Stomach (tissue), 19 donors: ENCODE measurements around the gene FGF12. TPM values are rescaled to one million over a fixed set of nuclear protein-coding genes. Genes with fewer than 3 reads are reported as not detected.
"Not testable (repeated sequence)": the region's sequence is repeated elsewhere in the genome, so short reads cannot be mapped to it uniquely, and the experiment has no call there.

Source experiments
- DNase-seq, 2 donors: peaks; one replicate each; pipeline versions ENCODE4 v3.0.0 to v3.0.0-alpha.2; 2013 to 2019
- H3K27ac ChIP-seq, 5 donors: fragments of 200-600 bp in 4 of 5; sonication (generic) in 4 of 5; one replicate each; pipeline ENCODE4 v1.5.1; 2013 to 2019; ENCODE audit warnings: mild to moderate bottlenecking in 1 of 5, moderate library complexity in 1 of 5
- H3K27me3 ChIP-seq, 3 donors: fragments of 200-600 bp; sonication (generic); one replicate each; pipeline ENCODE4 v1.5.1; 2017 to 2019; ENCODE audit warnings: mixed run types in 1 of 3
- H3K36me3 ChIP-seq, 4 donors: fragments of 200-600 bp; sonication (generic); 1 replicate in 3 of 4; 2 replicates in 1 of 4; pipeline ENCODE4 v1.5.1; 2016 to 2019
- H3K4me1 ChIP-seq, 4 donors: fragments of 200-600 bp; sonication (generic); one replicate each; pipeline ENCODE4 v1.5.1; 2016 to 2019
- H3K4me3 ChIP-seq, 4 donors: fragments of 200-600 bp; sonication (generic) in 3 of 4; one replicate each; pipeline ENCODE4 v1.5.1; 2016 to 2019; ENCODE audit warnings: mild to moderate bottlenecking in 1 of 4
- H3K9me3 ChIP-seq, 4 donors: fragments of 200-600 bp; sonication (generic); one replicate each; pipeline ENCODE4 v1.5.1; 2016 to 2019
- EP300 ChIP-seq: sonication (generic); formaldehyde crosslinking; IDR thresholded peaks from one replicate; pipeline ENCODE4 v1.6.1; 2017; ENCODE audit warnings: antibody characterized with exemption
- POLR2A ChIP-seq, 4 donors: fragments of 450-650 bp; IDR thresholded peaks; one replicate each; pipeline ENCODE4 v1.6.1; 2016; ENCODE audit warnings: antibody characterized with exemption in 4 of 4, control low read depth in 2 of 4, mild to moderate bottlenecking in 1 of 4, moderate library complexity in 1 of 4
- POLR2AphosphoS5 ChIP-seq, 3 donors: sonication (generic); formaldehyde crosslinking; IDR thresholded peaks; one replicate each; pipeline ENCODE4 v1.6.1; 2016; ENCODE audit warnings: antibody characterized with exemption in 3 of 3
- WGBS, 5 donors: extraction: QIAGEN DNeasy Blood & Tissue Kit in 3 of 5; methylation state at CpG; one replicate each; pipeline versions ENCODE4 v1.1.5 to v1.1.7; 2013 to 2018; 5-methylcytosine and 5-hydroxymethylcytosine counted together
- intact Hi-C: fragments of 100-400 bp; cut with DNase I; formaldehyde crosslinking; loops from one replicate; pipeline ENCODE4 v1.15.1; 2023; ENCODE audit warnings: low total_unique reads
- long read RNA-seq, 10 donors: transcript quantifications; one replicate each; lab custom pipeline, GENCODE V29; 2026
- polyA plus RNA-seq, 3 donors: library from polyadenylated mRNA; stranded (reverse); fragments of 200-250 nt; gene quantifications; one replicate each; pipeline ENCODE4 v1.2.3, GENCODE V29; 2013
- total RNA-seq, 5 donors: library from RNA; depleted of rRNA; stranded (reverse); fragments of >200 nt; gene quantifications; one replicate each; pipeline versions ENCODE4 v1.1.0 to v1.2.3, GENCODE V29; 2014 to 2016
- TF ChIP-seq, protein P1 (sequence below), 7 experiments: fragments of 450-650 bp in 4 of 7; fragments of 200-600 bp in 3 of 7; sonication (generic) in 3 of 7; IDR thresholded peaks; one replicate each; pipeline ENCODE4 v1.5.1; 2016 to 2019; ENCODE audit warnings: antibody characterized with exemption in 7 of 7, control low read depth in 2 of 7, mild to moderate bottlenecking in 1 of 7
- donor health status: healthy with polysubstance abuse.
- donor health status: Bipolar disorder and iron deficiency.
- donor health status: healthy.

FGF12 gene
- total RNA-seq (1 to 10 TPM in 1 of 5 donors, under 1 TPM in 3, not detected in 1; 0.45 to 2.0 (median 0.87) TPM), polyA plus RNA-seq (1 to 10 TPM in 2 of 3 donors, under 1 TPM in 1; 0.88 to 5.0 (median 1.6) TPM)
- long read RNA-seq, donor 1: 0 reads
- long read RNA-seq, donor 2, partial matches to known transcripts: 0 of 2 reads
- long read RNA-seq, donor 2, other reads (novel, unspliced or antisense): 0 of 2 reads
- long read RNA-seq, donor 3: 0 reads
- long read RNA-seq, donor 4: 0 reads
- long read RNA-seq, donor 5, partial matches to known transcripts: 0 of 4 reads
- long read RNA-seq, donor 5, other reads (novel, unspliced or antisense): 0 of 4 reads
- long read RNA-seq, donor 6: 0 reads
- long read RNA-seq, donor 7: 0 reads
- long read RNA-seq, donor 8: 0 reads
- long read RNA-seq, donor 9: 0 reads
- long read RNA-seq, donor 10: 0 reads

DNA sequence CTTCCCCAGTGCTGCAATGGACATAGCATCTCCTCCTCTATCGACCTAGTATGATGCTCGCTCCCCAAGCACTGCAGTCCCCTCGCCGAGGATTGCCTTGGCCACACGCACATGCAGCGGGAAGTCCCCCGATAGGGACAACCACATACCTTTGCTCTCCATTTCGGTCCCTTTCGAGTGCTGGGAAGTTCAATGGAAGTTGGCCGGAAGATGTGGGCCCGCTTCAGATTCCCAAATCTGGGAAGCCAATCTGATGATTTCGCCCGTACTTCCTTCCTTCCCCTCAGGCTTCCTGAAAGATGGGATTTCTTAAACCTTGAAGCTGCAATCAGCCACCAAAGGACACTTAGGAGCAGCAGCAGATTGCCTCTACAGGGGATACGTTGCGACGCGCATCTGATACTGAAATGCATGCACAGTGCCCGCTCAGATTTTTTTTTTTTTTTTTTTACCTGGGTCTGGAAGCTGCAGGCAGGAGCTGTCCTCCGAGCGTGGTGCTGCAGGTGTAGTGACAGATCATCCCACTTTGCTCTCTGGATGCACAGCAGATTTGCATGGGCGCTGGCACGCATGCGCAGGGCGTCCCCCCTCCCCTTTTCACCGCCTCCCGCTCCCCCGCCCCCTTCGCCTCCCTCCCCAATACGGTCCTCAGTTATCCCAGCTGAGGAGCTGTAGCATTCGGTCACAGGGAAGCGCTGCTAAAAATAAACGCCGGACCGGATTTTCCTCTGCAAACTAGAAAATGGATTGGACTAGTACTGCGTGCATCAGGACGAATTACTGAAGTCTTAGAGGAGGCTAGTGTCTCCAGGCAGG lies at the start of gene FGF12:
Gene FGF12, minus strand, starts transcription at position 510 of the 816 bp plus-strand sequence.
- Histone ChIP-seq H3K9me3 (no peaks in the 10 kb centered on the region), H3K27me3 (peaks cover 0 to 5% (median 0%) of the 10 kb centered on the region in 3 donors), H3K4me3 (peak within 1 kb of the TSS; percentile 20 to 37 (median 30)), H3K27ac (no peak within 1 kb of the TSS), H3K4me1 (peaks cover 5 to 17% (median 14%) of the 10 kb centered on the region in 4 donors), H3K36me3 (no peaks in the 10 kb centered on the region)
- TF ChIP-seq POLR2AphosphoS5 (IDR thresholded peaks at IDR 0.05) (no peak), EP300 (no peak), POLR2A (IDR thresholded peaks at IDR 0.05) (no peak)
- TF ChIP-seq, protein P1, sequence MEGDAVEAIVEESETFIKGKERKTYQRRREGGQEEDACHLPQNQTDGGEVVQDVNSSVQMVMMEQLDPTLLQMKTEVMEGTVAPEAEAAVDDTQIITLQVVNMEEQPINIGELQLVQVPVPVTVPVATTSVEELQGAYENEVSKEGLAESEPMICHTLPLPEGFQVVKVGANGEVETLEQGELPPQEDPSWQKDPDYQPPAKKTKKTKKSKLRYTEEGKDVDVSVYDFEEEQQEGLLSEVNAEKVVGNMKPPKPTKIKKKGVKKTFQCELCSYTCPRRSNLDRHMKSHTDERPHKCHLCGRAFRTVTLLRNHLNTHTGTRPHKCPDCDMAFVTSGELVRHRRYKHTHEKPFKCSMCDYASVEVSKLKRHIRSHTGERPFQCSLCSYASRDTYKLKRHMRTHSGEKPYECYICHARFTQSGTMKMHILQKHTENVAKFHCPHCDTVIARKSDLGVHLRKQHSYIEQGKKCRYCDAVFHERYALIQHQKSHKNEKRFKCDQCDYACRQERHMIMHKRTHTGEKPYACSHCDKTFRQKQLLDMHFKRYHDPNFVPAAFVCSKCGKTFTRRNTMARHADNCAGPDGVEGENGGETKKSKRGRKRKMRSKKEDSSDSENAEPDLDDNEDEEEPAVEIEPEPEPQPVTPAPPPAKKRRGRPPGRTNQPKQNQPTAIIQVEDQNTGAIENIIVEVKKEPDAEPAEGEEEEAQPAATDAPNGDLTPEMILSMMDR (IDR thresholded peaks at IDR 0.05): no peak
- WGBS, 5 donors: 4 to 5% (median 5%) methylated on average over 34 to 36 of the region's 36 CpGs
- intact Hi-C loops: no loop called here
- peak; percentile 55 to 90 for DNase-seq

DNA sequence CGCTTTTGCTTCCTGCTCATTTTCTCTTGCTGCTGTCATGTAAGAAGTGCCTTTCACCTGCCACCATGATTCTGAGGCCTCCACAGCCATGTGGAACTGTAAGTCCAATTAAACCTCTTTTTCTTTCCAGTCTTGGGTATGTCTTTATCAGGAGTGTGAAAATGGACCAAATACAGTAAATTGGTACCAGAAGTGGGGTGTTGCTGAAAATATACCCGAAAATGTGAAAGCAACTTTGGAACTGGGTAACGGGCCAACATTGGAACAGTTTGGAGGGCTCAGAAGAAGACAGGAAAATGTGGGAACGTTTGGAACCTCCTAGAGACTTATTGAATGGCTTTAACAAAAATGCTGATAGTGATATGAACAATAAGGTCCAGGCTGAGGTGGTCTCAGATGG lies 47.0 kb upstream of the FGF12 start:
- H3K4me3 ChIP-seq, H3K36me3 ChIP-seq, intact Hi-C loops, H3K27ac ChIP-seq, H3K27me3 ChIP-seq, DNase-seq, H3K4me1 ChIP-seq: not testable (repeated sequence)
- WGBS, 5 donors: 69 to 77% (median 72%) methylated on average over 4 of the region's 4 CpGs
- peaks cover 0 to 17% (median 15%) of the 10 kb centered on the region in 4 donors for H3K9me3 ChIP-seq

DNA sequence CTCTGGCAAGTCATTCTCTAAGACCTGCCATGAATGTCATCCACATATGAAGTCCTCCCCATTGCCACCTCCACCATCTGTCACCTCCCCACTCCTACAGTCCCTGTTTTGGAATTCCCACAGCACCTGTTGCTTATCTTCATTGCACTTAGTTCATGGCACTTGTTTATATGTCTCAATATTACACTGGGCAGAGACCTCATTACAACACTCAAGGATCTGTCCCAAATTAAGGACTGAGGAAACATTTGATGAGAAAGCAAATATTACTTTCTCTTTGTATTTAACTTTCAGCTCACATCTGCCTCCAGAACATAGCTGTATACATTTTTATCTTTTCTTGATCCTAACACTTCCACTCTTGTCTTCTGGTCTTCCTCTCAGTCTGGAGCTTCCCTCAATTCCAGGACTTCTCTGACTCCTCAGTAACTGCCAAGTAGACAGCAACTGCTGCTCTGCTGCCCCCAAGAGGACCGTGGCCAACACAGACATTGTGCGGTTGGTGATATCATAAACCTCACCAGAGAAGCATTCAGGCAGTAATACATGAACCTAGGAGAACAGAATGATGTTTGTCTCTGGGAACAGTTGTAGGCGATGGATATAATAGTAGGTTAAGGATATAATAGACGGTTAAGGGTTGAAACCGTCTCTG lies 45.0 kb upstream of the FGF12 start:
- H3K27me3 ChIP-seq: no peaks in the 10 kb centered on the region
- no peak overlapping the region for H3K4me3 ChIP-seq
- DNase-seq: peak; percentile 35 to 59
- intact Hi-C loops: no loop called here
- WGBS, 5 donors: 40 to 57% (median 48%) methylated on average over 5 of the region's 5 CpGs
- H3K4me1 ChIP-seq: no peaks in the 10 kb centered on the region
- H3K27ac ChIP-seq: no peak overlapping the region
- no peak for TF ChIP-seq POLR2A (IDR thresholded peaks at IDR 0.05)
- TF ChIP-seq, protein P1 (IDR thresholded peaks at IDR 0.05): peak in 5 of 7 experiments; percentile 17 to 43 (median 17)
- H3K36me3 ChIP-seq: no peaks in the 10 kb centered on the region
- peaks cover 0 to 17% (median 15%) of the 10 kb centered on the region in 4 donors for H3K9me3 ChIP-seq

DNA sequence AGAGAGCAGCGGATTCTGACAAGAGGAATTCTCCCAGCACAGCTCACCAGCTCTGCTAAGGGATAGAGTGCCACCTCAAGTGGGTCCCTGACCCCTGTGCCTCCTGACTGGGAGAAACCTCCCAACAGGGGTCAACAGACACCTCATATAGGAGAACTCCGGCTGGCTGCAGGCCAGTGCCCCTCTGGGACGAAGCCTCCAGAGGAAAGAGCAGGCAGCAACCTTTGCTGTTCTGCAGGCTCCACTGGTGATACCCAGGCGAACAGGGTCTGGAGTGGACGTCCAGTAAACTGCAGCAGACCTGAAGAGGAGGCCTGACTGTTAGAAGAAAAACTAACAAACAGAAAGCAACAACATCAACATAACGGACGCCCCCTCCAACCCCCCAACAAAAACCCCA lies 31.3 kb upstream of the FGF12 start:
- WGBS, 5 donors: 79 to 88% (median 83%) methylated on average over 5 to 7 of the region's 7 CpGs
- Histone ChIP-seq H3K9me3 (peaks cover 0 to 6% (median 0%) of the 10 kb centered on the region in 4 donors), H3K4me1 (no peaks in the 10 kb centered on the region), H3K36me3 (no peaks in the 10 kb centered on the region), H3K4me3 (no peak overlapping the region), H3K27ac (no peak overlapping the region), H3K27me3 (no peaks in the 10 kb centered on the region)
- intact Hi-C loops: no loop called here
- TF ChIP-seq POLR2AphosphoS5 (IDR thresholded peaks at IDR 0.05): no peak
- no peak for DNase-seq

DNA sequence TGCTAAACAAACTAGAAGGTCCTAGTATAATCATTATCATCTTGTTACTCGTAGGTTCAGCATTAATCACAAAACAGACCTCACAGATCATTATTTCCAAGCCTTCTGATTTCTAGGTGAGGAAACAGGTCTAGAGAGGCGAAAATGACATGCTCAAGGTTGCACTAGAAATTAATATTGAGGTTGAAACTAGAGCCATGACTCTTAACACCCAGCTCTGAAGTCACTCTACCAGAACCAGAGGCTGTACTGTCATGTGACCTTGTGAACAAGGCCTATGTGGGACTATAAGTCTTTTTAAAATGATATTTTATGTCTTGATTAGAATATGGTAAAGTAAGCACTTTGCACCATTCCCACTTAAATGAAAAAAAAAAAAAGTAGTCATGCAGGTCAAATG lies 23.8 kb upstream of the FGF12 start:
- no peaks in the 10 kb centered on the region for H3K27me3 ChIP-seq
- H3K36me3 ChIP-seq: no peaks in the 10 kb centered on the region
- no peaks in the 10 kb centered on the region for H3K9me3 ChIP-seq
- no peak overlapping the region for H3K27ac ChIP-seq
- 35 to 73% (median 52%) methylated on average over 2 of the region's 2 CpGs for WGBS, 5 donors
- intact Hi-C loops: no loop called here
- no peak for DNase-seq
- TF ChIP-seq, protein P1 (IDR thresholded peaks at IDR 0.05): no peak
- TF ChIP-seq EP300 (no peak), POLR2A (IDR thresholded peaks at IDR 0.05) (no peak), POLR2AphosphoS5 (IDR thresholded peaks at IDR 0.05) (no peak)
- H3K4me1 ChIP-seq: no peaks in the 10 kb centered on the region
- no peak overlapping the region for H3K4me3 ChIP-seq
